GM10266 (cell line): Measurements from ENCODE around the gene ARHGAP31.
"Not testable (repeated sequence)": the region's sequence is repeated elsewhere in the genome, so short reads cannot be mapped to it uniquely, and the experiment has no call there.

ENCODE experiments used
- DNase-seq: peaks from one replicate; pipeline ENCODE4 v3.0.0; 2012; ENCODE audit errors: extremely low spot score
- TF ChIP-seq, protein P1 (sequence below): IDR thresholded peaks from 2 replicates; pipeline ENCODE4 v1.5.1; 2012; ENCODE audit warnings: mild to moderate bottlenecking, low read depth; ENCODE audit not compliant: control insufficient read depth, insufficient read depth; ENCODE audit errors: missing control alignments

Gene ARHGAP31

DNA sequence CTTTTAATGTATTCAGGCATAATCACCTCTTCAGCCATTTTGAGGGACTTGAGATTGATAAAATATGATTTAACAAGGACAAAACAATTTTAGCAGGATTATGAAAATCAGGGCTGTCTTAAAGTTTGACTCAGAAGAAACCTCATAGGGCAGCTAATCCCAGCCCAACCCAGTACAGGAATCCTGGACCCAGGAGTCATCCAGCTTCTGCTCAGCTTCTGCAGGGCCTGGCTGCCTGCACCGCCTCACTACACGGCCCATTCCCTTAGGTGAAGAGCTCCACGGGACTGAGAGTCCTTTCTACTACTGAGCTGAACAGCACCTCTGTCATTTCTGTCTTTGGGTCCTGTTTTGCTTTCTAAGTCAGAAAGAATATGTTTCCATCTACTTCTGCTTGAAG lies 37.5 kb downstream of the ARHGAP31 start:
- DNase-seq: no peak
- TF ChIP-seq, protein P1, sequence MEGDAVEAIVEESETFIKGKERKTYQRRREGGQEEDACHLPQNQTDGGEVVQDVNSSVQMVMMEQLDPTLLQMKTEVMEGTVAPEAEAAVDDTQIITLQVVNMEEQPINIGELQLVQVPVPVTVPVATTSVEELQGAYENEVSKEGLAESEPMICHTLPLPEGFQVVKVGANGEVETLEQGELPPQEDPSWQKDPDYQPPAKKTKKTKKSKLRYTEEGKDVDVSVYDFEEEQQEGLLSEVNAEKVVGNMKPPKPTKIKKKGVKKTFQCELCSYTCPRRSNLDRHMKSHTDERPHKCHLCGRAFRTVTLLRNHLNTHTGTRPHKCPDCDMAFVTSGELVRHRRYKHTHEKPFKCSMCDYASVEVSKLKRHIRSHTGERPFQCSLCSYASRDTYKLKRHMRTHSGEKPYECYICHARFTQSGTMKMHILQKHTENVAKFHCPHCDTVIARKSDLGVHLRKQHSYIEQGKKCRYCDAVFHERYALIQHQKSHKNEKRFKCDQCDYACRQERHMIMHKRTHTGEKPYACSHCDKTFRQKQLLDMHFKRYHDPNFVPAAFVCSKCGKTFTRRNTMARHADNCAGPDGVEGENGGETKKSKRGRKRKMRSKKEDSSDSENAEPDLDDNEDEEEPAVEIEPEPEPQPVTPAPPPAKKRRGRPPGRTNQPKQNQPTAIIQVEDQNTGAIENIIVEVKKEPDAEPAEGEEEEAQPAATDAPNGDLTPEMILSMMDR: no peak

DNA sequence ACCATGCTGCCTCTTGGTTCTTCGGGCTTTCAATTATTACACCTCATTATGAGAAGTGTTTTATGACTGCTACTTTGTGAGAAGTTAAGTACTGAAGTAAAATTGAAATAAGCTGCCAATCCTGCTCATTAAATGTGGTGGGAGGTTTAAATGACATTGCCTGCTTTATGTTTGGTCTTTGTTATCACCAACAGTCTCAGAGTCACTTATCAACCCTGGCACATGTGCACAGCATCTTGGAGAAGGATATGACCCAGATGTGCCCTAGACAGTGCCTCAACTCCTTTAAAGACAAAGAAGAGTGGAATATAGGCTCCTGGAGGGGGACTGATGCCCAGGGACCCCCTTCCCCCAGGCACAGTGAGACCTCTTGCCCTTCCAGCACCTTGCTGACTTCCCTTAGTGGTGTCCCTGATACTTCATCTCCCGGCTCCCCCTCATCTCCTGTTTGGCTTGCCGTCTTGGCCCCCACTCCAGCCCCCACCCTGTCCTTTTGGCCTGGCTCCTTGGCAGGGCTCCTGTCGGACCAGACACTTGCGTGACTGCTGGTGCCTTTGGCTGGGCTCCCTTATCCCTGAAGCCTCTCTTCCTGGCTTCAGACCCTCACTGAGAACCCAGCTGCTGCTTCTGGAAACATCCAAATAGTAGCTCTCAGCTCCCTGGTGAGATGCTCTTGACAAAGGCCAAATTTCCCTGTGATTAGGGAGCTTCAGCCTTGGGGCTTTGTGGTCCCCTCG lies 39.8 kb downstream of the ARHGAP31 start:
- TF ChIP-seq, protein P1: no peak
- DNase-seq: no peak

DNA sequence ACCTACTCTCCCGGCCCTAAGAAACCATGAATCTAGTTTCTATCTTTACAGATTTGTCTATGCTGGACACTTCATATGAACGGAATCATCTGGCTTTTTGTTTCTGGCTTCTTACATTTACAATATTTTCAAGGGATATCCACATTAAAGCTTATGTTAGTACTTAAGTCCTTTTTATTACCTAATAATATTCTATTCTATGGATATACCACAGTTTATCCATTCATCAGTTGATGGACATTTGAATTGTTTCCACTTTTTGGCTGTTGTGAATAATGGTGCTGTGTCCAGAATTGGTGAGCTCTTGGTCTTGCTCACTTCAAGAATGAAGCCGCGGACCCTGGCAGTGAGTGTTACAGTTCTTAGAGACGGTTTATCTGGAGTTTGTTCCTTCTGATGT lies 42.6 kb downstream of the ARHGAP31 start:
- TF ChIP-seq, protein P1: no peak
- DNase-seq: no peak

DNA sequence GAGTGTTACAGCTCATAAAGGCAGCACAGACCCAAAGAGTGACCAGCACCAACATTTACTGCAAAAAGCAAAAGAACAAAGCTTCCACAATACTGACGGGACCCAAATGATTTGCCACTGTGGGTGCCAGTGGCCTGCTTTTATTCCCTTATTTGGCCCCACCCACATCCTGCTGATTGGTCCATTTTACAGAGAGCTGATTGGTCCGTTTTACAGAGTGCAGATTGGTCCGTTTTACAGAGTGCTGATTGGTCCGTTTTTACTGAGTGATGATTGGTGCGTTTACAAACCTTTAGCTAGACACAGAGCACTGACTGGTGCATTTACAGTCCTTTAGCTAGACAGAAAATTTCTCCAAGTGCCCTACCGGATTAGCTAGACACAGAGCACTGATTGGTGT lies 43.2 kb downstream of the ARHGAP31 start:
- DNase-seq: not testable (repeated sequence)

DNA sequence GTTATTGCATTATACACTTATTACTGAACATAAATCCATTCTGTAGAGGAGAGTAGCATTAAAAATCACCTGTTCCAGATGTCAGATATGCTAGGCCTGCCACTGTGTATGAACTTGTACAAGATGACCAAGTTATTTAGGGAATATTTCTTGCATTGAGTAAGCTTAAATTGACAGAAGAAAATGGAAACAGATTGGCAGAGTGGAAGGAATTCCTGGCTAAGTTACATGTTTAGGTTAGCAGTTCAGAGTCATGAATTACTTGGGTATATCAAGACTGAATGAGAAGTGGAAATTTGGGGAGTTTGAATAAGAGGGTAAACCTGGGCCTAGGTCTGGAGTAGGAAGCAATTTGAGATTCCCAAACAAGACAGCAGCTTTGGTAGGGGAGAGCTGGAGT lies 44.6 kb downstream of the ARHGAP31 start:
- DNase-seq: no peak
- TF ChIP-seq, protein P1: no peak

DNA sequence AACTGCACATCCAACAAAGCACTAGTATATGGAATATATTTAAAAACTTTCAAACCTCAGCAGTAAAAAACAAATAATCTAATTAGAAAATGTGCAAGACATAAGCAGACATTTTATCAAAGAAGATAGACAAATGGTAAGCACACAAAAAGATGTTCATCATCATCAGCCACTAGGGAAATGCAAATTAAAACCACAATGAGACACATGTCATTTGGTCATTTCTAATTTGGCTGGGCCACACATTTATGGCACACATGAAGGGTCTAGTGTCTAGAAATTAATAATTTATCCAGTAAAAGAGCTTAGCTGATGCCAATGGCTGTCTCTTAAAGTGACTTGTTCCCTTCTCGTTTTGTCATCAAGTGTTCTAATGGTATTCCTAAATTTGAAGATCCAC lies 45.8 kb downstream of the ARHGAP31 start:
- no peak for DNase-seq
- TF ChIP-seq, protein P1: no peak

DNA sequence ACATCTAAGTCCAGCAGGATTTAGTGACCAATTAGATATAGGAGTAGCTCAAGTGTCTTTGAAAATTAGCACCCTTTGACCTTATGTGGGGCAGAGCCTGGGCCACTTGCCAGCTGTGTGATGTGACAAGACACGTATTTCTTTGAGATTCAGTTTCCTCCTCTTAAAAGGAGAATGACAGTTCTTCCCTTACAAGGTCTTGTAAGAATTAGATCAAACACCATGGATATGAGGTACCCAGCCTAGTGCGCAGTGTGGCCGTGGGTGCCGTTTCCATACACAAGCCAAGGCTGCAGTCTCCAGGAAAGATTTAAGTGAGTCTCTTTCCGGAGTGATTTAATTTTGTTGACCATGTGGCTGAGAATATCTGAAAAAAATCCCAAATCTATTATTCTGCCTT lies 46.3 kb downstream of the ARHGAP31 start:
- no peak for DNase-seq
- TF ChIP-seq, protein P1: no peak

DNA sequence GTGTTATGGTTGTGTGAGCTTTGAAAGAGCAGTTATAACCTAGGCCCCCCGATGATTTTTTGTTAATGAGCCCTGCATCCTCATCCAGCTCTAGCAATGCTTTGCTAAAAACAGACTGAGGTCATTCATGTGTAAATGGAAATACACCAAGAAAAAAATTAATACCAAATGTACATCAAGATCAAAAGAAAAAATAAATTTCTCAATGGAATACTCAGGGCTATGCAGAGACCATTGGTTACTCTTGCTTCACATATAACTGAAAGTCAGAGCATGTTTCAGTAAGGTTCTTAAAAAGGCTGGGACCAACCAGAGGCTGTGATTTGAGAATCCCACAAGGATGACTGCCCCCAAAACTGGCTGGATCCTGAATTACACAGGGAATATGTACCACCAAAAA lies 48.0 kb downstream of the ARHGAP31 start:
- TF ChIP-seq, protein P1: no peak

More for the DNA sequence above, 48.0 kb downstream of the ARHGAP31 start:
- DNase-seq: no peak
